ENCODE results near the gene CPEB3.
"Not testable (repeated sequence)": the region's sequence is repeated elsewhere in the genome, so short reads cannot be mapped to it uniquely, and the experiment has no call there.

Gene CPEB3

GRCh38 chr10:92290837-92291615, at the start of gene CPEB3, which contains the start of gene MARCHF5:
Gene CPEB3 (minus strand): TSS chr10:92291078. CDS start chr10:92240350, 50,728 bp downstream.
Gene MARCHF5 (plus strand): TSS chr10:92291167. CDS start chr10:92291495, 328 bp downstream.
- TF ChIP-seq POLR2A (IDR thresholded peaks at IDR 0.05; ENCODE audit: low read depth, low read length), result peak; percentile 67
- FAIRE-seq, result peak; percentile 84
- DNase-seq (ENCODE audit: insufficient read length, low spot score), result peak; percentile 96

GRCh38 chr10:92329927-92330326, 39.0 kb upstream of the CPEB3 start:
- peak; percentile 80 for FAIRE-seq

GRCh38 chr10:92328993-92329392, 38.1 kb upstream of the CPEB3 start:
- DNase-seq (ENCODE audit: insufficient read length, low spot score) (no peak), FAIRE-seq (peak; percentile 71)
- no peak for TF ChIP-seq POLR2A (IDR thresholded peaks at IDR 0.05; ENCODE audit: low read depth, low read length)

More at GRCh38 chr10:92329927-92330326, 39.0 kb upstream of the CPEB3 start:
- not testable (repeated sequence) for DNase-seq (ENCODE audit: insufficient read length, low spot score)

GRCh38 chr10:92327445-92328433, 36.9 kb upstream of the CPEB3 start:
- DNase-seq (ENCODE audit: insufficient read length, low spot score) (no peak), FAIRE-seq (peak; percentile 98)
- TF ChIP-seq POLR2A (IDR thresholded peaks at IDR 0.05; ENCODE audit: low read depth, low read length), result no peak

GRCh38 chr10:92323079-92323478, 32.2 kb upstream of the CPEB3 start:
- no peak for TF ChIP-seq POLR2A (IDR thresholded peaks at IDR 0.05; ENCODE audit: low read depth, low read length)
- no peak for DNase-seq (ENCODE audit: insufficient read length, low spot score)
- FAIRE-seq, result no peak

GRCh38 chr10:92316610-92317009, 25.7 kb upstream of the CPEB3 start:
- no peak for TF ChIP-seq POLR2A (IDR thresholded peaks at IDR 0.05; ENCODE audit: low read depth, low read length)
- FAIRE-seq (no peak), DNase-seq (ENCODE audit: insufficient read length, low spot score) (no peak)

GRCh38 chr10:92313750-92314149, 22.9 kb upstream of the CPEB3 start:
- TF ChIP-seq POLR2A (IDR thresholded peaks at IDR 0.05; ENCODE audit: low read depth, low read length), result no peak
- DNase-seq (ENCODE audit: insufficient read length, low spot score), result no peak
- FAIRE-seq, result no peak

- no peak for TF ChIP-seq POLR2A (IDR thresholded peaks at IDR 0.05; ENCODE audit: low read depth, low read length)
- DNase-seq (ENCODE audit: insufficient read length, low spot score) (no peak), FAIRE-seq (no peak)
Measured at GRCh38 chr10:92309272-92309671, 18.4 kb upstream of the CPEB3 start.

- DNase-seq (ENCODE audit: insufficient read length, low spot score), result no peak
- no peak for TF ChIP-seq POLR2A (IDR thresholded peaks at IDR 0.05; ENCODE audit: low read depth, low read length)
- no peak for FAIRE-seq
Measured at GRCh38 chr10:92305133-92306072, 14.5 kb upstream of the CPEB3 start.

- FAIRE-seq (no peak), DNase-seq (ENCODE audit: insufficient read length, low spot score) (no peak)
- TF ChIP-seq POLR2A (IDR thresholded peaks at IDR 0.05; ENCODE audit: low read depth, low read length), result no peak
Measured at GRCh38 chr10:92304061-92304460, 13.2 kb upstream of the CPEB3 start.

- no peak for FAIRE-seq
- TF ChIP-seq POLR2A (IDR thresholded peaks at IDR 0.05; ENCODE audit: low read depth, low read length), result no peak
- no peak for DNase-seq (ENCODE audit: insufficient read length, low spot score)
Measured at GRCh38 chr10:92303096-92303495, 12.2 kb upstream of the CPEB3 start.

GRCh38 chr10:92298487-92298886, 7.6 kb upstream of the CPEB3 start:
- DNase-seq (ENCODE audit: insufficient read length, low spot score) (no peak), FAIRE-seq (no peak)
- TF ChIP-seq POLR2A (IDR thresholded peaks at IDR 0.05; ENCODE audit: low read depth, low read length), result no peak

Data from H54 (cell line).